K562 (cell line): ENCODE data around the gene ADGRB2. TPM values are rescaled to one million over a fixed set of nuclear protein-coding genes. Genes with fewer than 3 reads are reported as not detected.

Experiments
- ARID1B ChIP-seq: fragments of 450-650 bp; IDR thresholded peaks from 2 replicates; pipeline ENCODE4 v1.6.1; 2016; ENCODE audit warnings: antibody characterized with exemption, mild to moderate bottlenecking, inconsistent platforms
- ARNT ChIP-seq, 2 experiments: fragments of 450-650 bp; IDR thresholded peaks; 2 replicates each; pipeline ENCODE4 v1.6.1; 2016; ENCODE audit warnings: mild to moderate bottlenecking in 1 of 2
- ASH1L ChIP-seq: fragments of 450-650 bp; IDR thresholded peaks from 2 replicates; pipeline ENCODE4 v1.6.1; 2018; ENCODE audit warnings: borderline replicate concordance, mild to moderate bottlenecking, low read depth; ENCODE audit not compliant: partially characterized antibody
- BACH1 ChIP-seq: fragments of 200-800 bp; sonication (Bioruptor generic); IDR thresholded peaks from 2 replicates; pipeline ENCODE4 v1.6.1; 2016; ENCODE audit warnings: missing genetic modification characterization, missing compliant biosample characterization
- CC2D1A ChIP-seq: fragments of 450-650 bp; IDR thresholded peaks from 2 replicates; pipeline ENCODE4 v1.6.1; 2017; ENCODE audit warnings: mild to moderate bottlenecking
- ETV5 ChIP-seq: sonication (generic); formaldehyde crosslinking; IDR thresholded peaks from 2 replicates; pipeline ENCODE4 v1.4.0; 2020; ENCODE audit warnings: low read depth, mild to moderate bottlenecking, missing genetic modification reagents
- FOXK2 ChIP-seq, 2 experiments: fragments of 450-650 bp; IDR thresholded peaks in 1 of 2; conservative IDR thresholded peaks in 1 of 2; 2 replicates each; pipeline ENCODE4 v1.6.1; 2016; ENCODE audit warnings: low read depth in 2 of 2, mild to moderate bottlenecking in 1 of 2
- GTF3C2 ChIP-seq: IDR thresholded peaks from 3 replicates; pipeline ENCODE4 v1.6.1; 2011; ENCODE audit warnings: borderline replicate concordance, mild to moderate bottlenecking, moderate library complexity; ENCODE audit not compliant: insufficient read length; ENCODE audit errors: extremely low read depth
- MBD1 ChIP-seq: fragments of 250-450 bp; sonication (Bioruptor Pico); IDR thresholded peaks from 2 replicates; pipeline ENCODE4 v1.8.0; 2022; ENCODE audit warnings: inconsistent platforms
- SMARCA5 ChIP-seq: fragments of 450-650 bp; IDR thresholded peaks from 2 replicates; pipeline ENCODE4 v1.6.1; 2016
- ZBTB9 ChIP-seq: fragments of 450-650 bp; formaldehyde crosslinking; IDR thresholded peaks from 2 replicates; pipeline ENCODE4 v1.4.0; 2020; ENCODE audit warnings: mild to moderate bottlenecking, moderate library complexity
- ZNF263 ChIP-seq: sonication (generic); formaldehyde crosslinking; IDR thresholded peaks from 2 replicates; pipeline ENCODE4 v1.8.0; 2022; ENCODE audit warnings: mild to moderate bottlenecking, missing genetic modification reagents, borderline replicate concordance
- polyA plus RNA-seq, 8 experiments: library from polyadenylated mRNA; depleted of rRNA in 4 of 8; stranded (reverse) in 5 of 8; unstranded in 3 of 8; fragments of >200 nt; fragmentation: Nextera tagmentation in 2 of 8; fragmentation: Illumina TruSeq in 1 of 8; extraction: Ambion mirVana in 2 of 8; extraction: Trizol in 1 of 8; gene quantifications; 2 replicates each; pipeline versions ENCODE4 v1.2.1 to v1.2.3, GENCODE V29; 2011 to 2014; ENCODE audit warnings: inconsistent platforms in 1 of 8, missing spikeins in 1 of 8
- total RNA-seq, 7 experiments: library from RNA; depleted of rRNA in 6 of 7; stranded (reverse); fragments of >200 nt in 6 of 7; fragmentation: Illumina TruSeq in 2 of 7; extraction: Trizol in 2 of 7; gene quantifications; 2 replicates each; pipeline versions ENCODE4 v1.2.1 to v1.2.3, GENCODE V29; 2011 to 2021; ENCODE audit warnings: low replicate concordance in 1 of 7
- TF ChIP-seq, protein P1 (sequence below): sonication (generic); formaldehyde crosslinking; IDR thresholded peaks from 2 replicates; pipeline ENCODE4 v1.8.1; 2022; ENCODE audit warnings: missing genetic modification reagents
- TF ChIP-seq, protein P2 (sequence below): sonication (generic); formaldehyde crosslinking; IDR thresholded peaks from 2 replicates; pipeline ENCODE4 v1.8.0; 2022; ENCODE audit warnings: missing genetic modification reagents, mild to moderate bottlenecking, moderate library complexity, borderline replicate concordance
- TF ChIP-seq, protein P3 (sequence below): fragments of 250-450 bp; sonication (Bioruptor Pico); IDR thresholded peaks from 2 replicates; pipeline ENCODE4 v1.4.0; 2020; ENCODE audit warnings: mild to moderate bottlenecking, moderate library complexity
- TF ChIP-seq, protein P4 (sequence below): fragments of 250-450 bp; sonication (Bioruptor Pico); IDR thresholded peaks from 2 replicates; pipeline ENCODE4 v1.6.1; 2021; ENCODE audit warnings: mild to moderate bottlenecking

Gene ADGRB2
- total and polyA plus RNA-seq, 9 of the 15 experiments (the other 6 are each of a cell fraction or from before 2014, with no cell fraction given): 0.04 to 0.23 (median 0.20) TPM; not detected in 2

- TF ChIP-seq, protein P1, sequence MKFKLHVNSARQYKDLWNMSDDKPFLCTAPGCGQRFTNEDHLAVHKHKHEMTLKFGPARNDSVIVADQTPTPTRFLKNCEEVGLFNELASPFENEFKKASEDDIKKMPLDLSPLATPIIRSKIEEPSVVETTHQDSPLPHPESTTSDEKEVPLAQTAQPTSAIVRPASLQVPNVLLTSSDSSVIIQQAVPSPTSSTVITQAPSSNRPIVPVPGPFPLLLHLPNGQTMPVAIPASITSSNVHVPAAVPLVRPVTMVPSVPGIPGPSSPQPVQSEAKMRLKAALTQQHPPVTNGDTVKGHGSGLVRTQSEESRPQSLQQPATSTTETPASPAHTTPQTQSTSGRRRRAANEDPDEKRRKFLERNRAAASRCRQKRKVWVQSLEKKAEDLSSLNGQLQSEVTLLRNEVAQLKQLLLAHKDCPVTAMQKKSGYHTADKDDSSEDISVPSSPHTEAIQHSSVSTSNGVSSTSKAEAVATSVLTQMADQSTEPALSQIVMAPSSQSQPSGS (CRISPR knock-in tag): no peak
- TF ChIP-seq, protein P2, sequence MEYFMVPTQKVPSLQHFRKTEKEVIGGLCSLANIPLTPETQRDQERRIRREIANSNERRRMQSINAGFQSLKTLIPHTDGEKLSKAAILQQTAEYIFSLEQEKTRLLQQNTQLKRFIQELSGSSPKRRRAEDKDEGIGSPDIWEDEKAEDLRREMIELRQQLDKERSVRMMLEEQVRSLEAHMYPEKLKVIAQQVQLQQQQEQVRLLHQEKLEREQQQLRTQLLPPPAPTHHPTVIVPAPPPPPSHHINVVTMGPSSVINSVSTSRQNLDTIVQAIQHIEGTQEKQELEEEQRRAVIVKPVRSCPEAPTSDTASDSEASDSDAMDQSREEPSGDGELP (CRISPR knock-in tag): peak; percentile 73; the same call in 1 of the 2 replicates
- TF ChIP-seq, protein P3, sequence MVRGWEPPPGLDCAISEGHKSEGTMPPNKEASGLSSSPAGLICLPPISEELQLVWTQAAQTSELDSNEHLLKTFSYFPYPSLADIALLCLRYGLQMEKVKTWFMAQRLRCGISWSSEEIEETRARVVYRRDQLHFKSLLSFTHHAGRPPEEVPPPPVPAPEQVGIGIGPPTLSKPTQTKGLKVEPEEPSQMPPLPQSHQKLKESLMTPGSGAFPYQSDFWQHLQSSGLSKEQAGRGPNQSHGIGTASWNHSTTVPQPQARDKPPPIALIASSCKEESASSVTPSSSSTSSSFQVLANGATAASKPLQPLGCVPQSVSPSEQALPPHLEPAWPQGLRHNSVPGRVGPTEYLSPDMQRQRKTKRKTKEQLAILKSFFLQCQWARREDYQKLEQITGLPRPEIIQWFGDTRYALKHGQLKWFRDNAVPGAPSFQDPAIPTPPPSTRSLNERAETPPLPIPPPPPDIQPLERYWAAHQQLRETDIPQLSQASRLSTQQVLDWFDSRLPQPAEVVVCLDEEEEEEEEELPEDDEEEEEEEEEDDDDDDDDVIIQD (CRISPR knock-in tag): no peak
- TF ChIP-seq MBD1 (CRISPR knock-in tag) (no peak), ETV5 (CRISPR knock-in tag) (peak; percentile 29; the same call in 1 of the 2 replicates), ZBTB9 (CRISPR knock-in tag) (no peak), BACH1 (tag) (peak; percentile 69; the same call in 1 of the 2 replicates), CC2D1A (0 out of 2 replicates have a peak, but pooled peaks have one; percentile 45), FOXK2 (conservative IDR thresholded peaks at IDR 0.05 in 1 of 2, IDR thresholded peaks at IDR 0.05 in 1 of 2; ENCODE audit: low read depth in 2 of 2) (no peak), SMARCA5 (no peak), ARNT (IDR thresholded peaks at IDR 0.05) (no peak), ZNF263 (no peak), ASH1L (no peak), GTF3C2 (no peak), ARID1B (peak; percentile 65)
- TF ChIP-seq, protein P4, sequence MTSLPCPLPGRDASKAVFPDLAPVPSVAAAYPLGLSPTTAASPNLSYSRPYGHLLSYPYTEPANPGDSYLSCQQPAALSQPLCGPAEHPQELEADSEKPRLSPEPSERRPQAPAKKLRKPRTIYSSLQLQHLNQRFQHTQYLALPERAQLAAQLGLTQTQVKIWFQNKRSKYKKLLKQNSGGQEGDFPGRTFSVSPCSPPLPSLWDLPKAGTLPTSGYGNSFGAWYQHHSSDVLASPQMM (CRISPR knock-in tag): no peak
Observed at GRCh38 chr1:31705080-31705866, 58.9 kb downstream of the ADGRB2 start (continued).
